K562 (cell line): Measurements from ENCODE around the gene PPP1R15B. TPM values are rescaled to one million over a fixed set of nuclear protein-coding genes. Genes with fewer than 3 reads are reported as not detected.

ENCODE experiments used
- C11orf30 ChIP-seq: fragments of 450-650 bp; IDR thresholded peaks from 2 replicates; pipeline ENCODE4 v1.6.1; 2016; ENCODE audit warnings: low read depth, mild to moderate bottlenecking
- CBX8 ChIP-seq: fragments of 200-600 bp; sonication (generic); IDR thresholded peaks from 2 replicates; pipeline ENCODE4 v1.6.1; 2012; ENCODE audit warnings: borderline replicate concordance, mixed run types, low read depth, mild to moderate bottlenecking, moderate library complexity, mixed read lengths, low read length, control low read depth, inconsistent platforms; ENCODE audit not compliant: poor library complexity, severe bottlenecking; ENCODE audit errors: extremely low read depth
- CHD4 ChIP-seq: fragments of 200-600 bp; sonication (generic); IDR thresholded peaks from 3 replicates; pipeline ENCODE4 v1.6.1; 2012; ENCODE audit warnings: low read depth, mild to moderate bottlenecking, mixed read lengths, low read length, inconsistent platforms; ENCODE audit not compliant: insufficient read depth, insufficient replicate concordance, poor library complexity, severe bottlenecking
- DACH1 ChIP-seq: fragments of 450-650 bp; IDR thresholded peaks from 2 replicates; pipeline ENCODE4 v1.6.1; 2018; ENCODE audit not compliant: partially characterized antibody
- DMBX1 ChIP-seq: fragments of 250-450 bp; sonication (Bioruptor Pico); IDR thresholded peaks from 2 replicates; pipeline ENCODE4 v1.8.0; 2022; ENCODE audit warnings: inconsistent platforms, mild to moderate bottlenecking, moderate library complexity, borderline replicate concordance
- FOXJ2 ChIP-seq: fragments of 200-800 bp; sonication (Bioruptor generic); IDR thresholded peaks from 2 replicates; pipeline ENCODE4 v1.6.1; 2016; ENCODE audit warnings: missing genetic modification characterization, missing compliant biosample characterization
- FOXM1 ChIP-seq, 2 experiments: fragments of 450-650 bp in 1 of 2; sonication (generic) in 1 of 2; formaldehyde crosslinking in 1 of 2; IDR thresholded peaks; 2 replicates each; pipeline versions ENCODE4 v1.6.1 to v1.9.0; 2017 to 2022; ENCODE audit warnings: low read depth in 2 of 2, mild to moderate bottlenecking in 2 of 2, missing genetic modification reagents in 1 of 2, moderate library complexity in 1 of 2
- HDAC3 ChIP-seq: fragments of 450-650 bp; IDR thresholded peaks from 2 replicates; pipeline ENCODE4 v1.6.1; 2018; ENCODE audit warnings: borderline replicate concordance, mild to moderate bottlenecking, moderate library complexity; ENCODE audit not compliant: partially characterized antibody
- HMG20A ChIP-seq: fragments of 450-650 bp; formaldehyde crosslinking; conservative IDR thresholded peaks from 2 replicates; pipeline ENCODE4 v1.4.0; 2020; ENCODE audit warnings: mild to moderate bottlenecking, mixed read lengths
- JUNB ChIP-seq: fragments of 450-650 bp; formaldehyde crosslinking; conservative IDR thresholded peaks from 2 replicates; pipeline ENCODE4 v1.4.0; 2020; ENCODE audit warnings: mild to moderate bottlenecking
- L3MBTL2 ChIP-seq: fragments of 450-650 bp; IDR thresholded peaks from 2 replicates; pipeline ENCODE4 v1.6.1; 2016; ENCODE audit warnings: mild to moderate bottlenecking, moderate library complexity
- RFX5 ChIP-seq: IDR thresholded peaks from 2 replicates; pipeline ENCODE4 v1.6.1; 2011; ENCODE audit warnings: low read depth, mild to moderate bottlenecking, improper control_type of control experiment, low read length
- SMAD3 ChIP-seq: fragments of 450-650 bp; formaldehyde crosslinking; conservative IDR thresholded peaks from 2 replicates; pipeline ENCODE4 v1.4.0; 2020; ENCODE audit warnings: mild to moderate bottlenecking
- SMARCE1 ChIP-seq: fragments of 450-650 bp; IDR thresholded peaks from 2 replicates; pipeline ENCODE4 v1.7.1; 2016; ENCODE audit warnings: mild to moderate bottlenecking
- SUPT5H ChIP-seq: fragments of 450-650 bp; IDR thresholded peaks from 2 replicates; pipeline ENCODE4 v1.6.1; 2016
- TAF7 ChIP-seq: fragments of 450-650 bp; IDR thresholded peaks from 2 replicates; pipeline ENCODE4 v1.6.1; 2016; ENCODE audit warnings: missing genetic modification characterization, missing compliant biosample characterization
- ZBTB1 ChIP-seq: sonication (generic); formaldehyde crosslinking; IDR thresholded peaks from 2 replicates; pipeline ENCODE4 v1.8.1; 2023; ENCODE audit warnings: missing genetic modification reagents, low read depth, mild to moderate bottlenecking, borderline replicate concordance
- ZBTB7A ChIP-seq: IDR thresholded peaks from 2 replicates; pipeline ENCODE4 v1.6.1; 2011; ENCODE audit warnings: low read depth, mild to moderate bottlenecking, low read length, moderate library complexity, borderline replicate concordance; ENCODE audit not compliant: control insufficient read depth
- ZKSCAN8 ChIP-seq: fragments of 200-800 bp; sonication (Bioruptor generic); IDR thresholded peaks from 2 replicates; pipeline ENCODE4 v1.6.1; 2016; ENCODE audit warnings: missing genetic modification characterization, missing compliant biosample characterization
- ZNF133 ChIP-seq: fragments of 250-450 bp; sonication (Bioruptor Pico); IDR thresholded peaks from 2 replicates; pipeline ENCODE4 v1.4.0; 2020; ENCODE audit warnings: mild to moderate bottlenecking
- ZNF146 ChIP-seq: IDR thresholded peaks from one replicate; pipeline ENCODE4 v1.6.1; 2018; ENCODE audit warnings: missing compliant biosample characterization; ENCODE audit not compliant: unreplicated experiment
- ZNF184 ChIP-seq: sonication (generic); formaldehyde crosslinking; IDR thresholded peaks from 2 replicates; pipeline ENCODE4 v1.5.0; 2020; ENCODE audit warnings: missing genetic modification reagents
- ZNF766 ChIP-seq: fragments of 200-800 bp; sonication (Bioruptor generic); conservative IDR thresholded peaks from 2 replicates; pipeline ENCODE4 v1.6.1; 2016; ENCODE audit warnings: missing genetic modification characterization, missing compliant biosample characterization
- ZNF780A ChIP-seq: fragments of 250-450 bp; sonication (Bioruptor Pico); IDR thresholded peaks from 2 replicates; pipeline ENCODE4 v1.5.0; 2021; ENCODE audit warnings: mild to moderate bottlenecking
- ZNF785 ChIP-seq: fragments of 250-450 bp; sonication (Bioruptor Pico); IDR thresholded peaks from 2 replicates; pipeline ENCODE4 v1.4.0; 2020; ENCODE audit warnings: mild to moderate bottlenecking
- polyA plus RNA-seq, 8 experiments: library from polyadenylated mRNA; depleted of rRNA in 4 of 8; stranded (reverse) in 5 of 8; unstranded in 3 of 8; fragments of >200 nt; fragmentation: Nextera tagmentation in 2 of 8; fragmentation: Illumina TruSeq in 1 of 8; extraction: Ambion mirVana in 2 of 8; extraction: Trizol in 1 of 8; gene quantifications; 2 replicates each; pipeline versions ENCODE4 v1.2.1 to v1.2.3, GENCODE V29; 2011 to 2014; ENCODE audit warnings: inconsistent platforms in 1 of 8, missing spikeins in 1 of 8
- total RNA-seq, 7 experiments: library from RNA; depleted of rRNA in 6 of 7; stranded (reverse); fragments of >200 nt in 6 of 7; fragmentation: Illumina TruSeq in 2 of 7; extraction: Trizol in 2 of 7; gene quantifications; 2 replicates each; pipeline versions ENCODE4 v1.2.1 to v1.2.3, GENCODE V29; 2011 to 2021; ENCODE audit warnings: low replicate concordance in 1 of 7
- TF ChIP-seq, protein P1 (sequence below): sonication (generic); formaldehyde crosslinking; IDR thresholded peaks from 2 replicates; pipeline ENCODE4 v1.8.0; 2022; ENCODE audit warnings: missing genetic modification reagents, mild to moderate bottlenecking, moderate library complexity, borderline replicate concordance
- TF ChIP-seq, protein P2 (sequence below): fragments of 250-450 bp; sonication (Bioruptor Pico); IDR thresholded peaks from 2 replicates; pipeline ENCODE4 v1.8.0; 2021; ENCODE audit warnings: mild to moderate bottlenecking, moderate library complexity
- TF ChIP-seq, protein P3 (sequence below): conservative IDR thresholded peaks from 2 replicates; pipeline ENCODE4 v1.6.1; 2011; ENCODE audit warnings: low read depth, mild to moderate bottlenecking, low read length; ENCODE audit not compliant: control insufficient read depth

The PPP1R15B gene
- total and polyA plus RNA-seq, 9 of the 15 experiments (the other 6 are each of a cell fraction or from before 2014, with no cell fraction given), result 17.0 to 48.1 (median 30.8) TPM

DNA sequence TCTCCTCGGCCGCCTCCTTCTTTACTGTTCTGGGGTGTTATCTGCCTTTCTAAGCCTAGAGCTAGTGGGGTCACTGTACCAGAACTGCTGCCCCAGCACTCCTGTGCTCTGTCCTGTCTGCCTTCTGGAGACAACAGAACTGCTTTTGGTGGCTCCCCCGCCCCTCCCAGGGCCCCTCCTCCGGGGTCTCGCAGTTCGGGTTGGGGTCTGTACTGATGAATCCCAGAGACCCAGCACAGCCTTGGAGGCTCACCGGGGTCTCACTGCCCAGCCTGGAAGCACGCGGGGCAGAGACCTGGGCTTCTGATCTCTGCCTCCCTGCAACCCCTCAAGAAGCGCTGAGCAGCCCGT lies 48.7 kb downstream of the PPP1R15B start (continued):
- no peak for TF ChIP-seq ZNF780A
- no peak for TF ChIP-seq HMG20A
- TF ChIP-seq ZNF184 (CRISPR knock-in tag), result no peak
- no peak for TF ChIP-seq TAF7 (tag)
- no peak for TF ChIP-seq C11orf30
- TF ChIP-seq, protein P1, sequence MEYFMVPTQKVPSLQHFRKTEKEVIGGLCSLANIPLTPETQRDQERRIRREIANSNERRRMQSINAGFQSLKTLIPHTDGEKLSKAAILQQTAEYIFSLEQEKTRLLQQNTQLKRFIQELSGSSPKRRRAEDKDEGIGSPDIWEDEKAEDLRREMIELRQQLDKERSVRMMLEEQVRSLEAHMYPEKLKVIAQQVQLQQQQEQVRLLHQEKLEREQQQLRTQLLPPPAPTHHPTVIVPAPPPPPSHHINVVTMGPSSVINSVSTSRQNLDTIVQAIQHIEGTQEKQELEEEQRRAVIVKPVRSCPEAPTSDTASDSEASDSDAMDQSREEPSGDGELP, result no peak
- TF ChIP-seq, protein P2, sequence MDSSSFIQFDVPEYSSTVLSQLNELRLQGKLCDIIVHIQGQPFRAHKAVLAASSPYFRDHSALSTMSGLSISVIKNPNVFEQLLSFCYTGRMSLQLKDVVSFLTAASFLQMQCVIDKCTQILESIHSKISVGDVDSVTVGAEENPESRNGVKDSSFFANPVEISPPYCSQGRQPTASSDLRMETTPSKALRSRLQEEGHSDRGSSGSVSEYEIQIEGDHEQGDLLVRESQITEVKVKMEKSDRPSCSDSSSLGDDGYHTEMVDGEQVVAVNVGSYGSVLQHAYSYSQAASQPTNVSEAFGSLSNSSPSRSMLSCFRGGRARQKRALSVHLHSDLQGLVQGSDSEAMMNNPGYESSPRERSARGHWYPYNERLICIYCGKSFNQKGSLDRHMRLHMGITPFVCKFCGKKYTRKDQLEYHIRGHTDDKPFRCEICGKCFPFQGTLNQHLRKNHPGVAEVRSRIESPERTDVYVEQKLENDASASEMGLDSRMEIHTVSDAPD (CRISPR knock-in tag), result no peak
- TF ChIP-seq JUNB (CRISPR knock-in tag), result no peak
- TF ChIP-seq SMARCE1, result no peak
- peak; percentile 36; the same call in 1 of the 2 replicates for TF ChIP-seq ZBTB7A
- TF ChIP-seq SUPT5H, result no peak
- TF ChIP-seq SMAD3 (CRISPR knock-in tag), result no peak
- no peak for TF ChIP-seq RFX5
- TF ChIP-seq CHD4, result no peak
- no peak for TF ChIP-seq ZBTB1 (CRISPR knock-in tag)
- TF ChIP-seq DACH1, result no peak
- TF ChIP-seq CBX8, result no peak
- TF ChIP-seq FOXM1 (IDR thresholded peaks at IDR 0.05; ENCODE audit: low read depth), result no peak
- 0 out of 2 replicates have a peak, but pooled peaks have one; percentile 47 for TF ChIP-seq FOXM1 (CRISPR knock-in tag; IDR thresholded peaks at IDR 0.05; ENCODE audit: low read depth)
- no peak for TF ChIP-seq HDAC3
- TF ChIP-seq ZNF146, result no peak
- no peak for TF ChIP-seq ZNF766
- no peak for TF ChIP-seq L3MBTL2
- no peak for TF ChIP-seq ZNF785 (CRISPR knock-in tag)
- TF ChIP-seq, protein P3, sequence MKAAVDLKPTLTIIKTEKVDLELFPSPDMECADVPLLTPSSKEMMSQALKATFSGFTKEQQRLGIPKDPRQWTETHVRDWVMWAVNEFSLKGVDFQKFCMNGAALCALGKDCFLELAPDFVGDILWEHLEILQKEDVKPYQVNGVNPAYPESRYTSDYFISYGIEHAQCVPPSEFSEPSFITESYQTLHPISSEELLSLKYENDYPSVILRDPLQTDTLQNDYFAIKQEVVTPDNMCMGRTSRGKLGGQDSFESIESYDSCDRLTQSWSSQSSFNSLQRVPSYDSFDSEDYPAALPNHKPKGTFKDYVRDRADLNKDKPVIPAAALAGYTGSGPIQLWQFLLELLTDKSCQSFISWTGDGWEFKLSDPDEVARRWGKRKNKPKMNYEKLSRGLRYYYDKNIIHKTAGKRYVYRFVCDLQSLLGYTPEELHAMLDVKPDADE, result no peak
- no peak for TF ChIP-seq FOXJ2 (tag)
- no peak for TF ChIP-seq ZNF133
- TF ChIP-seq DMBX1 (CRISPR knock-in tag), result no peak
- no peak for TF ChIP-seq ZKSCAN8
